Measurements from ENCODE around the gene SLK.

DNA sequence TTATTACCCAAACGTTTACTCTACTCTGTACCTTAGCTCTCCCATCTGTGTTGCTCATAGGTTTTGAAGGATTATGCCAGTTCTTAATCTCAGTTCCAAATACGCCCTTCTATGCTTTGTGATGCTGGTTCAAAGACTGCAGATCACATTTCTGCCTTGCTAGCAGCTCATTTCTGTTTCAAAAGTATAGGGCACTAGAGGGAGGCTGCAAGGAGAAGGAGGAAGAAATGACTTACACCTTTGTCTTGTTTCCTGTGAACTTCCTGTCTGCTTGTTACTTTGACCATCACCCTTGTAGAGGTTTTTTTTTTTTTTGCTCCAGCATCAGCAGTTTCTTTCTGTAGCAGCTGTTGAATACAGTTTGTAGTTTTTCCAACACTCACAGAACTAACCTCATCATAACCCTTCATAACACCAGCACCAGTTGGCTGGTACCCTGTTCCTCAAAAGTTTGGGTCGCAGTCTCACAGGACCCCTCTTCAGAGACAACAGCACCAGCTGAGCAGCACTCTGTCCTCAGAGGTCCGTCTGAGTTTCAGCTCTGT, 16.5 kb downstream of the SLK start:
- TF ChIP-seq CTCF (IDR thresholded peaks at IDR 0.05; ENCODE audit: low read length) (no peak), EZH2phosphoT487 (IDR thresholded peaks at IDR 0.05; ENCODE audit: low read length) (no peak), EZH2 (optimal IDR thresholded peaks at IDR 0.05; ENCODE audit: low read depth, low read length) (no peak)
